Panc1 (cell line): ENCODE results near the gene FUCA2. TPM values are rescaled to one million over a fixed set of nuclear protein-coding genes. Genes with fewer than 3 reads are reported as not detected.
A peak's percentile ranks its signal among the peaks of the same experiment; 100 is the strongest.

ENCODE experiments used
- ATAC-seq: fragments of 200-7000 bp; cut with Tn5 transposase; 2 replicates; pipeline ENCODE4 v1.9.1; 2020; ENCODE audit warnings: mild to moderate bottlenecking, moderate library complexity
- BruUV-seq: library from RNA; stranded (reverse); fragments of 400-500 nt; replicated peaks from 2 replicates; lab custom pipeline; 2021; lab: Mats Ljungman, UMichigan
- CTCF ChIA-PET: fragments of 300-600 bp; sonication (Branson Sonifier 250); formaldehyde crosslinking; loops from one replicate; lab custom pipeline; 2022; ENCODE audit warnings: antibody characterized with exemption; lab: Charles Lee
- POLR2A ChIA-PET: fragments of 300-600 bp; sonication (Branson Sonifier 250); formaldehyde crosslinking; loops from one replicate; lab custom pipeline; 2022; ENCODE audit warnings: antibody characterized with exemption; lab: Charles Lee
- DNase-seq: peaks from one replicate; pipeline ENCODE4 v3.0.0-alpha.2; 2010; ENCODE audit warnings: low read depth, low spot score
- H3K27ac ChIP-seq: 2 replicates; pipeline ENCODE4 v1.5.1; 2011; ENCODE audit warnings: mild to moderate bottlenecking, low read length, inconsistent platforms
- H3K27me3 ChIP-seq: fragments of 200-500 bp; sonication (Bioruptor generic); 2 replicates; pipeline ENCODE4 v1.6.0; 2014; ENCODE audit warnings: low read length, inconsistent platforms; ENCODE audit not compliant: control insufficient read depth, insufficient read depth
- H3K36me3 ChIP-seq: fragments of 200-500 bp; sonication (Bioruptor generic); 2 replicates; pipeline ENCODE4 v1.5.1; 2014; ENCODE audit warnings: inconsistent platforms, mild to moderate bottlenecking, low read length, moderate library complexity; ENCODE audit not compliant: control insufficient read depth, insufficient read depth
- H3K4me1 ChIP-seq: 2 replicates; pipeline ENCODE4 v1.5.1; 2011; ENCODE audit warnings: inconsistent platforms, mild to moderate bottlenecking, low read length, moderate library complexity; ENCODE audit not compliant: control insufficient read depth, insufficient read depth
- H3K4me3 ChIP-seq, 2 experiments: 2 replicates each; pipeline ENCODE4 v1.5.1; 2011 to 2012; ENCODE audit warnings: low read depth in 2 of 2, low read length in 2 of 2, mild to moderate bottlenecking in 2 of 2, inconsistent platforms in 1 of 2, moderate library complexity in 1 of 2
- H3K9me3 ChIP-seq: fragments of 200-500 bp; sonication (Bioruptor generic); 2 replicates; pipeline ENCODE4 v1.5.1; 2014; ENCODE audit warnings: low read depth, mild to moderate bottlenecking, inconsistent platforms, low read length, moderate library complexity; ENCODE audit not compliant: control insufficient read depth, insufficient read depth
- POLR2AphosphoS5 ChIP-seq: IDR thresholded peaks from 2 replicates; pipeline ENCODE4 v1.6.1; 2012; ENCODE audit warnings: mild to moderate bottlenecking, low read depth, low read length, moderate library complexity
- REST ChIP-seq, 2 experiments: IDR thresholded peaks; 2 replicates each; pipeline ENCODE4 v1.6.1; 2011 to 2012; ENCODE audit warnings: low read depth in 2 of 2, control low read depth in 1 of 2, low read length in 1 of 2, mild to moderate bottlenecking in 1 of 2, moderate library complexity in 1 of 2; ENCODE audit not compliant: insufficient read depth in 1 of 2
- SIN3A ChIP-seq: IDR thresholded peaks from 2 replicates; pipeline ENCODE4 v1.6.1; 2012; ENCODE audit warnings: low read depth, mild to moderate bottlenecking, low read length, moderate library complexity, borderline replicate concordance; ENCODE audit not compliant: insufficient read depth
- TCF7L2 ChIP-seq: IDR thresholded peaks from 2 replicates; pipeline ENCODE4 v1.6.1; 2011; ENCODE audit warnings: mild to moderate bottlenecking, low read depth, low read length, inconsistent platforms
- in situ Hi-C: cut with HindIII; loops from 2 replicates; pipeline ENCODE4 v1.10.0; 2016; ENCODE audit warnings: low sequenced_read_pairs, low pct_unique_long_range_greater_than_20kb
- intact Hi-C: fragments of 100-400 bp; cut with micrococcal nuclease; formaldehyde crosslinking; loops from one replicate; pipeline ENCODE4 v1.10.0; 2022; ENCODE audit not compliant: unreplicated experiment
- total RNA-seq: library from RNA; stranded (reverse); gene quantifications from one replicate; pipeline ENCODE4 v1.2.1, GENCODE V29; 2021; ENCODE audit not compliant: unreplicated experiment
- TF ChIP-seq, protein P1 (sequence below): fragments of 450-650 bp; IDR thresholded peaks from 2 replicates; pipeline ENCODE4 v1.5.1; 2017; ENCODE audit warnings: mild to moderate bottlenecking

The FUCA2 gene
- total RNA-seq, 1 experiment from 2014 or later = 68.1 TPM

DNA sequence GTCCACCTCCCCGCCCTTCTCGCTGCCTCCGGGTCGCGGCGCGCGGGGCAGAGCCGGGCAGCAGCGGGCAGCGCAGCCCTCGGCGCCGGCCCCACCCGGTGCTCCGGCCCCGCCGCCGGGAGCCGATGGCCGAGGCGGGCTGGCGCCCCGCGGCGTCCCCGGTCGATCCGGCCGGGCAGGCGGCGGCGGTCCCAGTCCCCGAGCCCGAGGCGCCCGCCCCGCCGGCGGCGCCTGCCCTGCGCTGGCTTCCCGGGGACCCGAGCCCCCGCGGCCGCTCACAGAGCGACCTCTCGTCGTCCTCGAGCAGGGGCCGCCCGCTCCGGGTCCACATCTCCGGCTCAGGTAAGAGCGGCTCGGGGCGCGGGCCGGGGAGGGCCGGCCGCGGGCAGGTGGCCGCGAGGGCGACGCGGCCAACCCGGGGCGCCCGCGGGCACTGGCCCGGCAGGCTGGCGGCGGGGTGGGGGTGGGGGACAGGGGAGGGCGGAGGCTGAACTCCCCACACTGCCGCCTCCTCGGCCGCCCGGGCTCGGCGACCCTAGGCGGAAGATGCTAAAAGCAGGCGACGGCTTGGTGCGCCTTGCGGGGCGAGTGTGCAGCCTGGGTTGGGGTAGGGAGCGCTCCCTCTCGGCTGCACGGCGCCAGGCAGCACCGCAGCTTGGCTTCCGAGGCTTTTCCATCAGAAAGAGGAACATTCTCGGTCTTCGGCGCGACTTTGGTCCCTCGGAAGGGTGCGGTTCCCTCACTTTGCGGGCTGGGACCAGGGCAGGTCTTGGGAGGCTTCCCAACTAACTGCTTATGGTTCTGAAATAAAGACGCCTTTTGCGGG, 25.6 kb upstream of the FUCA2 start:
- H3K27ac ChIP-seq = peak overlapping the region; percentile 89
- POLR2A ChIA-PET = no interaction called here

DNA sequence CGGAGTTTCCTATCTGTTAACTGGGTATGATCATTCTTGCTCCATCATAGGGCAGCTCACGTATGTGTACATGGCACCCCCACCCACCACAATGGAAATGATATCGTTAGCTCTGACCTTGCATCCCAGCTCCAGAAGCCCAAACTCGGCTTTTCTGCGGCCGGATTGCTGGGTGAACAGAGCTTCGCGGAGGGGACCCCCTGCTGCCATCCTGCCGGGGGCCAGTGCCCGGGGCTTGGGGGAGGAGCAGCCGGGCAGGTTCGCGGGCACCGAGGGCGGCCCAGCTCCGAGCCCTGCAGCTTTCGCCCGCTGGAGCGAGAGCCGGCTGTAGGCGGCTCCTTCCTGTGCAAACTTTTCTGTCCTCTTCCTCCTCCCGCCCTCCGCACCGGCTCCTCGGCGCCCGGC, 24.9 kb upstream of the FUCA2 start:
- peak; percentile 86 for ATAC-seq
- no TSS peak for BruUV-seq
- TF ChIP-seq, protein P1, sequence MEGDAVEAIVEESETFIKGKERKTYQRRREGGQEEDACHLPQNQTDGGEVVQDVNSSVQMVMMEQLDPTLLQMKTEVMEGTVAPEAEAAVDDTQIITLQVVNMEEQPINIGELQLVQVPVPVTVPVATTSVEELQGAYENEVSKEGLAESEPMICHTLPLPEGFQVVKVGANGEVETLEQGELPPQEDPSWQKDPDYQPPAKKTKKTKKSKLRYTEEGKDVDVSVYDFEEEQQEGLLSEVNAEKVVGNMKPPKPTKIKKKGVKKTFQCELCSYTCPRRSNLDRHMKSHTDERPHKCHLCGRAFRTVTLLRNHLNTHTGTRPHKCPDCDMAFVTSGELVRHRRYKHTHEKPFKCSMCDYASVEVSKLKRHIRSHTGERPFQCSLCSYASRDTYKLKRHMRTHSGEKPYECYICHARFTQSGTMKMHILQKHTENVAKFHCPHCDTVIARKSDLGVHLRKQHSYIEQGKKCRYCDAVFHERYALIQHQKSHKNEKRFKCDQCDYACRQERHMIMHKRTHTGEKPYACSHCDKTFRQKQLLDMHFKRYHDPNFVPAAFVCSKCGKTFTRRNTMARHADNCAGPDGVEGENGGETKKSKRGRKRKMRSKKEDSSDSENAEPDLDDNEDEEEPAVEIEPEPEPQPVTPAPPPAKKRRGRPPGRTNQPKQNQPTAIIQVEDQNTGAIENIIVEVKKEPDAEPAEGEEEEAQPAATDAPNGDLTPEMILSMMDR = no peak
- no peak for TF ChIP-seq TCF7L2
- TF ChIP-seq REST (IDR thresholded peaks at IDR 0.05; ENCODE audit: insufficient read depth in 1 of 2, low read depth in 2 of 2, low read length in 1 of 2) = no peak
- TF ChIP-seq POLR2AphosphoS5 = no peak
- no peak for TF ChIP-seq SIN3A
- in situ Hi-C loops = no loop called here
- H3K4me3 ChIP-seq = peak overlapping the region; percentile 56 to 61
- peak overlapping the region; percentile 61 for H3K27ac ChIP-seq
- H3K4me1 ChIP-seq = peaks cover 11% of the 10 kb centered on the region; the same call in 1 of the 2 replicates
- intact Hi-C loops = no loop called here
- DNase-seq = no peak
- H3K27me3 ChIP-seq = no peaks in the 10 kb centered on the region; the same call in 1 of the 2 replicates
- no peaks in the 10 kb centered on the region for H3K9me3 ChIP-seq
- ChIA-PET POLR2A (interaction anchor here (0.6 kb wide), 1 partner anchor 882 kb away, joined by 4 read pairs; no protein-coding TSS in a partner anchor), CTCF (no interaction called here)
- H3K36me3 ChIP-seq = no peaks in the 10 kb centered on the region

More for the DNA sequence above, 25.6 kb upstream of the FUCA2 start:
- in situ Hi-C loops (no loop called here), intact Hi-C loops (no loop called here)
- ATAC-seq = peak; percentile 83
- H3K4me3 ChIP-seq = peak overlapping the region; percentile 61 to 68
- H3K36me3 ChIP-seq = no peaks in the 10 kb centered on the region
- H3K27me3 ChIP-seq = no peaks in the 10 kb centered on the region; the same call in 1 of the 2 replicates
- TF ChIP-seq, protein P1 = peak; percentile 64
- no peak for TF ChIP-seq POLR2AphosphoS5
- peak; percentile 12 for DNase-seq
- no peaks in the 10 kb centered on the region for H3K9me3 ChIP-seq
- BruUV-seq = no TSS peak
- CTCF ChIA-PET = no interaction called here
- H3K4me1 ChIP-seq = peaks cover 11% of the 10 kb centered on the region; the same call in 1 of the 2 replicates
